Measurements from ENCODE around the gene E2F3.
"Not testable (repeated sequence)": the region's sequence is repeated elsewhere in the genome, so short reads cannot be mapped to it uniquely, and the experiment has no call there.

The E2F3 gene

DNA sequence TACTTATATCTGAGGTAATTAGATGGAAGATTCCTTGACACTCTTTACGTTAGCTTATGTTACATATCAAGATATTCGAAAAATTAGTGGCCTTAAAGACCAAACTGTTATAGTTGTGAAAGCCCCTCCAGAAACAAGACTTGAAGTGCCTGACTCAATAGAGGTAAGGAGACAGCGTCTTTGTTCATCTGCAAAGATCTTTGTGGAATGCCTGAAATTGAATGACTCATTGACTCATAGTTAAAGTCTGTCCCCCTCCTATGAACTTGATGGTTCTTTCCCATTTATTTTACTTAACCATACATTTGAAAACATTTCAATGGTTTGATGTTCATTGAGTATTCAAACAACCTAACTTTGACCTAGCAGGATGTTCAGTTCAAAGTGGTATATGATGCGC is 85.0 kb downstream of the E2F3 start:
- no peak for DNase-seq
- in situ Hi-C loops (cut with HindIII; ENCODE audit: low pct_ligation_motif_present, low pct_unique_long_range_greater_than_20kb, low sequenced_read_pairs): no loop called here

DNA sequence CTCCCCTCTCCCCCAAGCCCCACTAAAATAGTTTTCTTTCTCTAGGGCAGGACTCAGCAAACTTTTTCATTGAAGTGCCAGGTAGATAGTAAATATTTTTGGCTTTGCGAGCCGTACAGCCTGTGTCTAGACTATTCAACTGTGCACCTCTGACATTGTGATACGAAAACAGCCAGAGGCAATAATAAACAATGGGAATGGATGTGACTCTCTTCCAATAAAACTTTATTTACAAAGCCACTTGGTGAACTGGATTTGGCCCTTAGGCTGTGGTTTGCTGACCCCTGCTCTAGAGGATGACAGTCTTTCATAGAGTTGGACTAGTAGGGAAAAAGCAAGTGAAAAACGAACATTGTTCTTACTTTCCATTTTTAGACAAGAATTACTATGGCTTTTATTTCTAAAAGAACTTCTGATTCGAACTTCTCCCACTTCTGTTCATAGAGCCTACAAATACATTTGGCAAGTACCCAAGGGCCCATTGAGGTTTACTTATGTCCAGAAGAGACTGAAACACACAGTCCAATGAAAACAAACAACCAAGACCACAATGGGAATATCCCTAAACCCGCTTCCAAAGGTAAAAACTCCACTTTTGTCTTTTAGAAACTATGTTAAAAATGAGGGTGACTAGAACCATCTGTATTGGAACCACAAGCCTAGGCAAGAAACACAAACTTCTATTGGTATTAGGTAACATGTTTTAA is 86.1 kb downstream of the E2F3 start:
- in situ Hi-C loops (cut with HindIII; ENCODE audit: low pct_ligation_motif_present, low pct_unique_long_range_greater_than_20kb, low sequenced_read_pairs): no loop called here
- DNase-seq: no peak

DNA sequence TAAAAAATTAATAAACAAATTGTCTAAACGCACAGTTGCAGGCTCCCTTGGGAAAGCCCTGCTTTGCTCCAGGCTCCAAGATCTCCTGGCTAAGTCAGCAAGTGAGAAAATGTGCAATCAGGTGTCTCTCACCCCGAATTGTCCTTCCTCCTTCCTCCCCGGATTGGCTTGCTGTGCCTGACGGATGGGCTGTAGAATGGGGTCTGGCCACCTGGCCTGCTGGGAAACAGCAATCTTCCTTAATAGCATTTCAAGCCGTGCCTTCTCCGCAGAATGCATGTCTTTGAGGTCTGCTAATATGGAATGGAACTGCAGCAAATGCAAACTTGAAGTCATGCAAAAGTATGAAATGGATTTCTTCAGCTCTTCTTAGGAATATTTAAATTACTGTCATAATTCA is 88.9 kb downstream of the E2F3 start:
- in situ Hi-C loops (cut with HindIII; ENCODE audit: low pct_ligation_motif_present, low pct_unique_long_range_greater_than_20kb, low sequenced_read_pairs): no loop called here
- DNase-seq: no peak

DNA sequence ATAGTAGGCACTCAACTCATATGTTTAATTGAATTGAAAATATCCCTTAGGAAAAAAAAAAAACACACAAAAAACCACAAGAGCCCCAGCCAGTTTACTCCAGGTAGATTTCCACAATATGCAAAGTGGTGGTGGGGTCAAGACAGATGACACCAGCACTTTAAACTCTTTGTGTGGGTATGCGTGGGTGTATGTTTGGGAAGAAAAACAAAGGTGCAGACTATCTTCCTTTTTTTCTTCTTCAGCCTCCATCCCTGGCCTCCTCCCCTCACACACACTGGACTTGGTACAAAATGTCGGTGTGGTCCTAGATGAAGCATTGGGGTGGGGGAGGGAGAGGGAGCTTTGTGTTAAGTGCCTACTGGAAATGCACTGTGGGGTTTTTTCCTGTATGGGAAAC is 90.4 kb downstream of the E2F3 start:
- in situ Hi-C loops (cut with HindIII; ENCODE audit: low pct_ligation_motif_present, low pct_unique_long_range_greater_than_20kb, low sequenced_read_pairs): no loop called here
- no peak for DNase-seq

DNA sequence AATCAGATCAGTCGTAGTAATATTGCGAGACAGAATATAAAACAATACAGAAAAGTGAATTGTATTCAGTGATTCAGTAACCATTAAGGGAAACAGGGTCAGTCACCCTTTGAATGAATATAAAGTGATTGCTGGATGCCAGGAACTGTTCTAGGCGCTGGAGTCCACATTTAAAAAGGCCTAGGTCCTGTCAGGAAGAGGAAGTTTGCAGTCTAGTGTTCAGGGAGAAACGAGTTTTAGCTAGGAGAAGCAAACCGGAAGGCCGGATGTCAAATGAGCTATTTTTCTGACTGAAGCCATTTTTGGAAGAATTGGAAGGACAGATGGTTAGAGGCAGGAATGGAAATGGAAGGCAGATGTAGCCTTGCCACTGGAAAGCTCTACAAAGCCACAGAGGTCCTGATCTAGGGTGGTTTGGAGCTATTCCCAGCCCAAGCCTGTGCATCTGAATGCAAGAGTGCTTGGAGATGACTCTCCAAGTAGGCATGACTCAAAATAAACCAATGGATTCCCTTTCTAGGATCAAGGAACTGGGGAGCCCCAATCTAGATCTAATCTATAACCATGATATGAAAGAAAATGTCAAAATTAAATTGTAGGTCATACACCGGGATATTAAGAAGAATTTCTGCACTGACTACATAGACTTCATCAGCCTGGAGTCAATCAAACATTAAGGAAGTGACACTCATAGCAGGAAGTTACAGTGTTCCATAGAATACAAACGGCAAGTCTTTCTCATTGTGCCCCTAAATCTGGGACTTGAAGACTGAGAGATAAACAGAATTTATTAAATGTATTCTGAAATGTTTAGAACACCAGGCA is 95.7 kb downstream of the E2F3 start:
- in situ Hi-C loops (cut with HindIII; ENCODE audit: low pct_ligation_motif_present, low pct_unique_long_range_greater_than_20kb, low sequenced_read_pairs): no loop called here
- DNase-seq: no peak

DNA sequence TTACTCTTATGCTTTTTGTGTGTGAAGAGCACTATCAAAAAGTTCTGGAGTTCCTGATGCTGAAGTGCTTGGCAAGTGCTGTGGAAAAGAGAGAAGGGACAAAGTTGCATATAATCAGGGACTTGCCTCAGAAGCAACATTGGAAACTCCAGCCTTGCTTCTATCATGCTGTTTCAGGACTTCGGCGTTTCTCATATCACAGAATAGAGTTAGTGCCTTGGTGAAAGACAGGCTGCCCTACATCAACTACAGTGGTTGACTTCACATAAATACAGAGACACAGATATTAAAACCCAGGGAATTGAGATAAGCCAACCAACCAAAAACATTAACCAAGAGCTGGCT is 96.3 kb downstream of the E2F3 start:
- DNase-seq: no peak
- in situ Hi-C loops (cut with HindIII; ENCODE audit: low pct_ligation_motif_present, low pct_unique_long_range_greater_than_20kb, low sequenced_read_pairs): no loop called here

DNA sequence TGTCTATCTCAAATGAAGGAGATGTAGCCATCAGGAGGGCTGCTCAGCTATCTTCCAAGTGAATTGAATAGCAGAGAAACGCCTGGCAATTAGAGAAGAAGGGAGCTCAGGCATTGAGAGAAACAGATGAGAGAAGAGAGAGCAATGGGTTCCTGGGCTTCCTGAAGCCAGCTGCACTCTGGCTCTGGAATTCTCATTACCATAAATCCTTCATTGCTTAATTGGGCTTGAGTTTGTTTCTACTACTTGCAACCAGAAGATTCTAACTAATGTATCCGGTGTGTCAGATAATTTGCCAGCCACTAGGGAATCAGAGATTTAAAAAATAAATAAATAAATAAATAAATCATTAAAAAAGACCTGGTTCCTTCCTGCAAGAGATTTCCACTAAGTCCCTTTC is 107.5 kb downstream of the E2F3 start:
- in situ Hi-C loops (cut with HindIII; ENCODE audit: low pct_ligation_motif_present, low pct_unique_long_range_greater_than_20kb, low sequenced_read_pairs): no loop called here
- DNase-seq: no peak

DNA sequence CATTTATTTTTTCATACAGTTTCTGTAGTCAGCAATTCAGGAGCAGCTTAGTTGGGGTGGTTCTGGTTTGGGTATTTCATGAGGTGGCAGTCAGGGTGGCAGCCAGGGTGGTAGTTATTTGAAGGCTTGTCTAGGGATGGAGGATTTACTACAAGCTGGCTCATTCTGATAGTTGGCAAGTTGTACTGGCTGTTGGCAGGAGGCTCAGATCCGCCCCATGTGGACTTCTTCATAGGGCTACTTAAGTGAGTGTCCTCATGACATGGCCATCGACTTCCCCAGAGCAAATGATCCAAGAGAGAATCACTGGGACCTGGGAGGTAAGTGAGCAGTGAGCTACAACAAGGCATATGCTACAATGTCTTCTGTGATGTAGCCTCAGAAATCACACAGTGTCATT is 110.2 kb downstream of the E2F3 start:
- DNase-seq: no peak
- in situ Hi-C loops (cut with HindIII; ENCODE audit: low pct_ligation_motif_present, low pct_unique_long_range_greater_than_20kb, low sequenced_read_pairs): no loop called here

DNA sequence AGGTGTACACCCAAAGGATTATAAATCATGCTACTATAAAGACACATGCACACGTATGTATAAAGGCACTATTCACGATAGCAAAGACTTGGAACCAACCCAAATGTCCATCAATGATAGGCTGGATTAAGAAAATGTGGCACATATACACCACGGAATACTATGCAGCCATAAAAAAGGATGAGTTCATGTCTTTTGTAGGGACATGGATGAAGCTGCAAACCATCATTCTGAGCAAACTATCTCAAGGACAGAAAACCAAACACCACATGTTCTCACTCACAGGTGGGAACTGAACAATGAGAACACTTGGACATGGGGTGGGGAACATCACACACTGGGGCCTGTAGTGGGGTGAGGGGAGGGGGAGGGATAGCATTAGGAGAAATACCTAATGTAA is 123.5 kb downstream of the E2F3 start:
- DNase-seq; in situ Hi-C loops (cut with HindIII; ENCODE audit: low pct_ligation_motif_present, low pct_unique_long_range_greater_than_20kb, low sequenced_read_pairs): not testable (repeated sequence)

DNA sequence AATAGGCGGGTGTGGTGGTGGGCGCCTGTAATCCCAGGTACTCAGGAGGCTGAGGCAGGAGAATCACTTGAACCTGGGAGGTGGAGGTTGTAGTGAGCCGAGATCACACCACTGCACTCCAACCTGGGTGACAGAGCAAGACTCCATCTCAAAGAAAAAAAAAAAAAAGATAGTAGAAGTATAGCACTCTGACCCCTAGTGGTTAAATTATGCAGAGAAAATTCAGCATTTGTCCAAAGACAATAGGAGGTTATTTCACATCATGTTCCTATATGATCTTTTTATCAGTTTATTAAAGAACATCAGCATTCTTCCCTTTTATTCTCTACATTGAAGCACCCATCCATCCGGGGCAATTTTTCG is 127.4 kb downstream of the E2F3 start:
- peak; percentile 65 for DNase-seq

DNA sequence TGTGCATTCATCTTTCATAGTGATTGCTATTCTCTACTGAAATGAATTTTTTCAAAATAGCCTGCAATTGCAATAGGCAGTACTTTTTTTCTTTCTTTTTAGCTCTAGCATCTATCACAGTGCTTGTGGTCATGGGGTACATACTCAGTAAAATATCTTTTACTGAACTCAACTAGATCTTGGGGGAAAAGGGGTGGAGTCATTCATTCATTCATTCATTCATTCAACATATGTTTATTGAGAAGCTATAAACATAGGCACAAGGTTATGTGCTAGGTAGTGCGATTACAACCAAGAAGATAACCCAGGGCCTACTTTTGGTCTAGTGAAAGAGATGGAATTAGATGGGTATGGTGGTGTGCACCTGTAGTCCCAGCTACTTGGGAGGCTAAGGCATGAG is 131.2 kb downstream of the E2F3 start:
- DNase-seq: no peak
- in situ Hi-C loops (cut with HindIII; ENCODE audit: low pct_ligation_motif_present, low pct_unique_long_range_greater_than_20kb, low sequenced_read_pairs): no loop called here

More for the DNA sequence above, 127.4 kb downstream of the E2F3 start:
- in situ Hi-C loops (cut with HindIII; ENCODE audit: low pct_ligation_motif_present, low pct_unique_long_range_greater_than_20kb, low sequenced_read_pairs): not testable (repeated sequence)

DNA sequence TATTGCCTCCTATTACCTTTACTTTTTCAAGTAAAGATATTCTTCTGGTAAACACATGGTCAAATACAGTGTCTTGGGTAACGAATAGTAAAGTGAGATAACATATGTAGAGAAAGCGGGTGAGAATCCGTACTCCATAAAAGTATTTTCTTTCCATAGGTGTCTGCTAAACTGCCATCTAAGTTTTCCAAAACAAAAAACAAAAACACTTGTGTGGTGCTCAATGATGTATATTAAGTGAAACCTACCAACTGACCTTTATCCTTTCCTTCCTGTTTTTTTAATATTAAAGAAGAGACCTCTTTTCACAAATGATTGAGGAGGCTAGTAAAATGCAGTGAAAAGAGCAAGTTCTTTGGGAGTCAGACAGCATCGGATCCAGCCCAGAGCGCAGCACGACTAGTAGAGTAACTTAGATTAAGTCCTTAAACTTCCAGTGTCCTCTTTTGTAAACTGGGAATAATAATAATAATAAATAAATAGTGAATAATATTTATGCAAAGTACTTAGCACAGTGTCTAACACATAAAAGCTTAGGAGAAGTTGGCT is 132.1 kb downstream of the E2F3 start:
- DNase-seq: no peak
- in situ Hi-C loops (cut with HindIII; ENCODE audit: low pct_ligation_motif_present, low pct_unique_long_range_greater_than_20kb, low sequenced_read_pairs): no loop called here

DNA sequence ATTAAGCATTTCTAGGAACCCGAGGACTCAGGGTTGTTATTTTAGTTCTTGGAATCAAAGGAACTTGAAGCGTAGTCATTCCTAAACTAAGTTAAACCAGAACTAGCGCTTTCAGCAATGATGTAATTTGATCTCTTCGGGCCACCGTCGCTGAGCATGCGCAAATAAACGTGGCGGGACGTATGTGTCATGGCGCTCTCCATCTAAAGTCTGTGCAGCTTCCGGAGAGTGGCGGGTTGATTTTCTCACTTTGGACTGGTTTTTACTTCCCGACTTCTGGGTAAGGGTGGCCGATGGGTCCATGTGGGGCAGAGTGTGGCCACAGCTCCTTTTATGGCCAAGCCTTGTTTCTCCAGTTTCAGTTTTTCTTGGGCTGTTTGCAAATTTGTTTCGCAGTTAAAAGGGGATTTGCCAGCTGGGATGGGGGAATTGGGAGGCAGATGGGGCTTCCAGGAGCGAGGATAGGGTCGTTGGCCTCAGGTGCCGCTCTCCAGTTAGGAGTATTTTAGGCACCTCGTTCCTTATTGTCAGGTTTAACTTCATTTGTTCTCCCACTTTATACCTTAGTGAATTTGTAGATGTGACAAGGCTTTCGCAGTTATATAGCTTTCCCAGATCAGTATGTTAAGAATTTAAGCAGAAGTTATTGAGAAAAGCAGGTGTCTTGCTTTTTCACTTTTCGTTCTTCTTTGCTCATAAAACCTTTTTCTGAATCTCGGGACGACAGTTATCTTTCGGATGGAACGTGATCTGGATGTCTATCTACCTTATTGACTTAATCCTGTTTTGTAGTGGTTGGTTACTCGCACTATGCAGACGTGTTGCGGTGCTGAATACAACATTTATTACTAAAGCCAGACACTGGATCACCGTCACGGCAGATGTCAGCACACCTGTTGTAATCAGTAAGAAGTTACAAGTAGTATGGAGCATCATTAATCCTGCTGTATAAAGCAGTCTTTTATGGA is 132.9 kb downstream of the E2F3 start, which contains the start of gene CDKAL1:
TSS of gene CDKAL1 (plus strand) at position 163 of the 968 bp plus-strand sequence. CDS start 11,894 bp downstream, outside the sequence.
- in situ Hi-C loops (cut with HindIII; ENCODE audit: low pct_ligation_motif_present, low pct_unique_long_range_greater_than_20kb, low sequenced_read_pairs): no loop called here
- peak; percentile 89 for DNase-seq

DNA sequence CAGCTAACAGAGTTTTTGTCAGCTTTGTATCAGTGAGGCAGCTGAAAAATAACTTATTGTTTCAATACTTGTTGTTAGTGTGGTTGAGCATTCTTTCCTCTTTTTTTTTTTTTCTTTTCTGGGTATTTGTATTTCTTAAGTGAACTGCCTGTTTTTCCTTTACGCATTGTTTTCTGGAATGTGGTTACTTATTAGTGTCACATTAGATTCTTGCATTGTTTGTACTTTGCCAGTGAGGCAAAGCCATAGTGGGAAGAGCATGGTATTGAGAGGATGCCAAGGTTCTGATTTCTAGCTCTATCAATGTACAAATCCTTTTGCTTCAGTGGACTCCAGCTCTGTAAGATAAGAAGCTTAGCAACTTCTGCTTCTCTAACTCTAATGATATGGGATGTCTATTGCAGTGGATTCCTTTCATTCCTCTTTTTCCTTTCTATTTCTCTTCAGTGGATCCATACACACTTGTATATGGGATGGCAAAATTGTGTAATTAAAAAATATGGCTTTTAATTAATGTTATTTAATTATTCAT is 136.5 kb downstream of the E2F3 start:
- in situ Hi-C loops (cut with HindIII; ENCODE audit: low pct_ligation_motif_present, low pct_unique_long_range_greater_than_20kb, low sequenced_read_pairs): no loop called here
- DNase-seq: no peak

DNA sequence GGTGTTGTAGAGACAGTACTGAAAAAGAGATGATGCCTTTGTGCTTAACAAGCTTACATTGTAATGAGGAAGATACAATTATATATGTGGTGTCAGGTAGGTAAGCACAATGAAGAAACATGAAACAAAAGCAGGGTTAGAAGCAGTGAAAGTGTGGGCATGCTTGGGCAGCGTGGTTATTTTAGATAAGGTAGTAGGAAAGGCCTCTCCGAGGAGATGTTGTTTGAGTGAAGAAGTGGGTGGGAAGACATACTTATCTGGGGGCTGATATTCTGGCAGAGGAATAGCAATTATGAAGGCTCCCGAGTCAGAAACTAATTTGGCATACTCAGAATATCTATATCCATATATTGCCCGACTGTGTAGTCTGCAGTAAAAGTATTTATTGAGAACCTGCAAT is 137.2 kb downstream of the E2F3 start:
- no peak for DNase-seq
- in situ Hi-C loops (cut with HindIII; ENCODE audit: low pct_ligation_motif_present, low pct_unique_long_range_greater_than_20kb, low sequenced_read_pairs): no loop called here

DNA sequence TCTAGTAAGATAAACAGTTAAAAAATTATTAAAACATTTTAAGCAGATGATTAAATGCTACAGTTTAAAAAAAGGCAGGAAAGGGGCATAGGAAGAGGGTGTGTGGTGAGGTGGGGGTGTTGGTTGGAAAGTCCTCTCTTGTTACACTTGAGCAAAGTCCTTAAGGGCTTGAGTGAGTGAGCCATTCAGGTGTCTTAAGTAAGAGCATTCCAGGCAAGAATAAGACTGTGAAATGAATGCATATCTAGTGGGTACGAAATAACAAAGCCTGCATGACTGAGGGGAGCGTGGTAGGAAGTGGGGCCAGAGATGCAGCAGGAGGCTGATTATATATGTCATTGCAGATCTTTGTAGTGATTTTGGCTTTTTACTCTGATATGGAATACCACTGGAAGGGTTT is 137.7 kb downstream of the E2F3 start:
- no peak for DNase-seq
- in situ Hi-C loops (cut with HindIII; ENCODE audit: low pct_ligation_motif_present, low pct_unique_long_range_greater_than_20kb, low sequenced_read_pairs): no loop called here

DNA sequence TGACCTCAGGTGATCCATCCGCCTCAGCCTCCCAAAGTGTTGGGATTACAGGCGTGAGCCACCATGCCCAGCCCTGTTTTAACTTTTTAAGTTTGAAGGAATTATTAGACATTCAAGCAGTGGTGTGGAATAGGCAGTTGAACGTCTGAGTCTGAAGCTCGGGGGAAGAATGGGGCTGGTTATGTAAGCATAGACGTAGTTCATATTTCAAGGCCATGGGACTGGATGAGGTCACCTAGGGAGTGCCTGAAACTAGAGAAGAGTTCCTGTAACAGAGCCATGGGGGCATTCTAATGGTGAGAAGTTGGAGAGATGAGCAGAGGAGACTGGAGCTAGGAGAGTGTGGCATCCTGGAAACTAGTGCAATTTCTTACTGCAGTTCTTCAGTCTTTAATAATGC is 139.0 kb downstream of the E2F3 start:
- DNase-seq: no peak
- in situ Hi-C loops (cut with HindIII; ENCODE audit: low pct_ligation_motif_present, low pct_unique_long_range_greater_than_20kb, low sequenced_read_pairs): no loop called here

DNA sequence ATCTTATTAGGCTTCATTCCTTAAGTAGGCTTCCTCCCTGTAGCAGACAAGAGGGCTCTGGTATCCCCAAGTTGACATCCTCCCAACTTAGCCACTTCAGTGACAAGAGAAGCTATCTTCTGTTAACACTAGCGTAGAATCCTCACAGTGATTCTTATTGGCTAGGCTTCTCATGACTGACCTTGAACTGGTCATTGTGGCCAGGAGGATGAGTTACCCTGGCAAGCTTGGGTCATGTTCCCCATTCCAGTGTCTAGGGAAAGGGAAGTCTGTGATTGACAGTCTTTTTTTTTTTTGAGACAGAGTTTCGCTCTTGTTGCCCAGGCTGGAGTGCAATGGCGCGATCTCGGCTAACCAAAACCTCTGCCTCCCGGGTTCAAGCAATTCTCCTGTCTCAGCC is 139.7 kb downstream of the E2F3 start:
- in situ Hi-C loops (cut with HindIII; ENCODE audit: low pct_ligation_motif_present, low pct_unique_long_range_greater_than_20kb, low sequenced_read_pairs): no loop called here
- DNase-seq: no peak

Measured in ACHN (cell line).